Astrocyte of the cerebellum (primary cell): ENCODE results near the gene ZNF613.

Experiments used
- DNase-seq: peaks from one replicate; pipeline ENCODE4 v3.0.0-alpha.2; 2011; ENCODE audit warnings: low read depth
- H3K4me3 ChIP-seq: 2 replicates; pipeline ENCODE4 v1.5.1; 2011; ENCODE audit warnings: mild to moderate bottlenecking, low read depth, low read length, moderate library complexity
- in situ Hi-C: cut with HindIII; loops from 2 replicates; pipeline ENCODE4 v1.10.0; 2017; ENCODE audit warnings: low sequenced_read_pairs
- TF ChIP-seq, protein P1 (sequence below): IDR thresholded peaks from 2 replicates; pipeline ENCODE4 v1.5.1; 2012; ENCODE audit warnings: low read length, low read depth, moderate library complexity, mild to moderate bottlenecking; ENCODE audit errors: missing control alignments

The ZNF613 gene

DNA sequence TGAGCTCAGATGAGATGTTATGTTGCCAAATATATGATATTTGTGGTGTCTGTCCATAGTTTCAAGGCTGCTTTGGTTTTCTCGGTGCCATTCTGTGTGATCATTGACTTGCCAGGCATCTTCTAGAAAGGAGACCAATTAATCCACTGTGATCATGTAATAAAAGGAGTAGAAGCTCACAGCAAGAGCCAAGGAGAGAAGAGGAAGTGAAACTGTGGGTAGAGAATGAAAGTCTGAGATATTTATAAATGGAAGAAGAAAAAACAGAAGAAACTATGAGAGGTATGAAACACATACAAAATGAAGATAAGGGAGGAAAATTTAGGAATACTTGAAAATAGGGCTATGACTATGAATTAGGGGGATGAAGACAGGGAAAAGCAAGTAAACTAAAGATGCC, 11.1 kb upstream of the ZNF613 start:
- no peak for DNase-seq
- H3K4me3 ChIP-seq: no peak overlapping the region
- TF ChIP-seq, protein P1, sequence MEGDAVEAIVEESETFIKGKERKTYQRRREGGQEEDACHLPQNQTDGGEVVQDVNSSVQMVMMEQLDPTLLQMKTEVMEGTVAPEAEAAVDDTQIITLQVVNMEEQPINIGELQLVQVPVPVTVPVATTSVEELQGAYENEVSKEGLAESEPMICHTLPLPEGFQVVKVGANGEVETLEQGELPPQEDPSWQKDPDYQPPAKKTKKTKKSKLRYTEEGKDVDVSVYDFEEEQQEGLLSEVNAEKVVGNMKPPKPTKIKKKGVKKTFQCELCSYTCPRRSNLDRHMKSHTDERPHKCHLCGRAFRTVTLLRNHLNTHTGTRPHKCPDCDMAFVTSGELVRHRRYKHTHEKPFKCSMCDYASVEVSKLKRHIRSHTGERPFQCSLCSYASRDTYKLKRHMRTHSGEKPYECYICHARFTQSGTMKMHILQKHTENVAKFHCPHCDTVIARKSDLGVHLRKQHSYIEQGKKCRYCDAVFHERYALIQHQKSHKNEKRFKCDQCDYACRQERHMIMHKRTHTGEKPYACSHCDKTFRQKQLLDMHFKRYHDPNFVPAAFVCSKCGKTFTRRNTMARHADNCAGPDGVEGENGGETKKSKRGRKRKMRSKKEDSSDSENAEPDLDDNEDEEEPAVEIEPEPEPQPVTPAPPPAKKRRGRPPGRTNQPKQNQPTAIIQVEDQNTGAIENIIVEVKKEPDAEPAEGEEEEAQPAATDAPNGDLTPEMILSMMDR: no peak
- in situ Hi-C loops: no loop called here

DNA sequence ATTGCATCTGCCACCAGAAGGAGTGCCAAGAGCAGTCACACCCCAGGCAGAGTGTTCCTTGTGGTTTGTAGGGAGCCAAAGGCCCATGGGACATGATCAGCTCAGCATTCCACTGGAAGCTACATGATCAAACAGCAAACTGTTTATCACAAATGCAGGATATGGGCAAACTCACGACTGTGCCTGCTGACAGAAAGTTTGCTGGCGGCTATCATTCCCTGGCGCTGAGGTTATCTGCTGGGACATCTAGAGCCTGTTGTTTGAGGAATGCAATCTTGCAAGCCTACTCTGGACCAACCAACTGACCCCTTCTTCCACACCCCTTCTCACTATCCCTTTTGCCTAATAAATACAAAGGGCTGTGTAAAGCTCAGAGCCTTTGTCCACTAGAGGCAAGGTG, 7.7 kb upstream of the ZNF613 start:
- no peak overlapping the region for H3K4me3 ChIP-seq
- TF ChIP-seq, protein P1: no peak
- in situ Hi-C loops: no loop called here
- no peak for DNase-seq

DNA sequence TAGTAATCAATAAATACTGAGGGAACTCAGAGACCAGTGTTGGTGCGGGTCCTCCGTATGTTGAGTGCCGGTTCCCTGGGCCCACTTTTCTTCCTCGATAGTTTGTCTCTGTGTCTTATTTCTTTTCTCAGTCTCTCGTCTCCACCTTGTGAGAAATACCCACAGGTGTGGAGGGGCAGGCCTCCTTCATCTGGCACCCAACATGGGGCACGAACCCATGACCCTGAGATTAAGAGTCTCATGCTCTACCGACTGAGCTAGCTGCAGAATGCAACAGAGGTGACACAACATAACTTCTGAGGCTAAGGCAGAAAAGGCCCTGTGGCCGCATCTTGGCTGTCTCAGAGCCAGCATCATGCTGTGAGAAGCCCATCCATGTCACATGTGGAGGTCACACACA, 5.3 kb upstream of the ZNF613 start:
- no peak for DNase-seq
- TF ChIP-seq, protein P1: no peak
- no peak overlapping the region for H3K4me3 ChIP-seq
- in situ Hi-C loops: no loop called here

DNA sequence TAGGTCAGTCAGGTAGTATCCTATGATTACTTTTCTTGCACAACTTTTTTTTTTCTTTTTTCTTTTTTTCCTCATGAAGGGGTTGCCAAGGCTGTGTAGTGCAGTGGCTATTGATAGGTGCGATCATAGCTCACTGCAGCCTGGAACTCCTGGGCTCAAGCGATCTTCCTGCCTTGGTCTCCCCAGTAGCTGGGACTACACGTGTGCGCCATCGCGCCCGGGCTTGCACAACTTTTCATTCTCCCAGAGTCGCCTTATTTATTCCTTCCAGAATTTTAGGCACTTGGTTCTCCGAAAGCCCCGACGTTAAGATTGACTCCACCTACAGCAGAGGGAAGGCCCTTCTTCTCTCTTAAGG, 867 bp upstream of the ZNF613 start:
- DNase-seq: no peak
- TF ChIP-seq, protein P1: no peak
- H3K4me3 ChIP-seq: peak overlapping the region; percentile 65
- in situ Hi-C loops: no loop called here

DNA sequence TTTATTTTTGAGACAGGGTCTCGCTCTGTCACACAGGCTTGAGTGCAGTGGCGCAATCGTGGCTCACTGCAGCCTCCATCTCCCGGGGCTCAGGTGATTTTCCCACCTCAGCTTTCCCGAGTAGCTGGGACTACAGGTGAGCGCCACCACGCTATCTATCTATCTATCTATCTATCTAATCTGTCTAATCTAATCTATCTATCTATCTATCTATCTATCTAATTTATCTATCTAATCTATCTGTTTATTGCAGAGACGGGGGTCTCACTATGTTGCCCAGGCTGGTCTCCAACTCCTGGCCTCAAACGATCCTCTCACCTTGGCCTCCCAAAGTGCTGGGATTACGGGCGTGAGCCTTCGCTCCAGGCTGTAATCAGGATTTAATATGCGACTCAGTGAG, 587 bp downstream of the ZNF613 start:
- DNase-seq: no peak
- TF ChIP-seq, protein P1: no peak
- in situ Hi-C loops: no loop called here
- H3K4me3 ChIP-seq: peak overlapping the region; percentile 65

DNA sequence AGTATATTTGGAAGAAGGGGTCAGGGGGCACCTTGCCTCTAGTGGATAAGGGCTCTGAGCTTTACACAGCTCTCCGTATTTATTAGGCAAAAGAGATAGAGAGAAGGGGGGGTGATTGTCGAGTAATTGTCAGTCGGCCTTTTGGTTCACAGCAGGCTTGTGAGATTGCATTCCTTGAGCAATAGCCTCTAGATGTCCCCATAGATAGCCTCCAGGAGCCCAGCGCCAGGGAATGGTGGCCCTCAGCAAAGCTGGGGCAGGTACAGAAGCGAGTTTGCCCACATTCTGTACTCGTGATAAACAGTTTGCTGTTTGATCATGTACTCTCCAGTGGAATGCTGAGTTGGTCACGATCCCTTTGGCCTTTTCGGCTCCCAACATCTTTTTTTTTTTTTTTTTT, 4.6 kb downstream of the ZNF613 start:
- in situ Hi-C loops: no loop called here
- no peak overlapping the region for H3K4me3 ChIP-seq
- TF ChIP-seq, protein P1: no peak
- no peak for DNase-seq

DNA sequence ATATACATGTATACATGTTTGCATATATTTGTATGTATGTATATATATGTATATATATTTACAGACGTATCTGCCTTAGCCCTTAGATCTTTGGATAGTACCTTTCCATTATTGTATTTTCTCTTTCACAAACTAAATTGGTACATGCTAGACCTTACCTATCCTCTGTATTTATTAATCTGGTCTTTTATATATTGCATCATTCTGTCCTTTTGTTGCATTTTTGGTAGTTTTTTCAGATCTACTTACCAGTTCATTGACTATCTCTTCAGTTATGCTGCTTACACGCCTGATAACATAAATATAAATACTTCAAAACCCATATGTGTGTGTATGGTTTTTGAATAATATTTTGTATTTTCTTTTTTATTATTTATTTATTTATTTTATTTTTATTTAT, 11.7 kb downstream of the ZNF613 start:
- TF ChIP-seq, protein P1: no peak
- DNase-seq: no peak
- in situ Hi-C loops: no loop called here
- no peak overlapping the region for H3K4me3 ChIP-seq
